Keratinocyte (primary cell): ENCODE results near the gene NEBL. TPM values are rescaled to one million over a fixed set of nuclear protein-coding genes. Genes with fewer than 3 reads are reported as not detected.

ENCODE experiments used
- DNase-seq: peaks from one replicate; pipeline ENCODE4 v3.0.0-alpha.2; 2011; ENCODE audit warnings: low read depth, missing footprints, low spot score
- FAIRE-seq: peaks from 2 replicates; lab custom pipeline; 2011; peaks lifted over from hg19 to GRCh38; lab: Jason Lieb, UNC
- H2AFZ ChIP-seq: 2 replicates; pipeline ENCODE4 v1.6.0; 2012; ENCODE audit warnings: low read length, control low read depth, inconsistent platforms; ENCODE audit not compliant: control insufficient read depth
- H3K27ac ChIP-seq: 2 replicates; pipeline ENCODE4 v1.5.1; 2011; ENCODE audit warnings: low read length; ENCODE audit not compliant: control insufficient read depth, insufficient read depth
- H3K27me3 ChIP-seq: 3 replicates; pipeline ENCODE4 v1.6.0; 2011; ENCODE audit warnings: low read length; ENCODE audit not compliant: control insufficient read depth, insufficient read depth; ENCODE audit errors: extremely low read depth
- H3K36me3 ChIP-seq, 2 experiments: 2 replicates in 1 of 2; 3 replicates in 1 of 2; pipeline ENCODE4 v1.5.1; 2011; ENCODE audit warnings: low read length in 2 of 2, mild to moderate bottlenecking in 1 of 2; ENCODE audit not compliant: control insufficient read depth in 2 of 2, insufficient read depth in 2 of 2; ENCODE audit errors: extremely low read depth in 1 of 2
- H3K4me1 ChIP-seq: 3 replicates; pipeline ENCODE4 v1.5.1; 2011; ENCODE audit warnings: low read length; ENCODE audit not compliant: control insufficient read depth, insufficient read depth; ENCODE audit errors: extremely low read depth
- H3K4me2 ChIP-seq: 3 replicates; pipeline ENCODE4 v1.6.0; 2011; ENCODE audit warnings: low read depth, low read length; ENCODE audit not compliant: control insufficient read depth, insufficient read depth; ENCODE audit errors: extremely low read depth
- H3K4me3 ChIP-seq, 3 experiments: fragments of 200-600 bp in 1 of 3; sonication (generic) in 1 of 3; 2 replicates in 2 of 3; 3 replicates in 1 of 3; pipeline ENCODE4 v1.5.1; 2011 to 2016; ENCODE audit warnings: low read length in 3 of 3, mild to moderate bottlenecking in 3 of 3, control low read depth in 2 of 3, inconsistent platforms in 1 of 3, low read depth in 1 of 3, mixed read lengths in 1 of 3, mixed run types in 1 of 3, moderate library complexity in 1 of 3; ENCODE audit not compliant: control insufficient read depth in 2 of 3, insufficient read depth in 2 of 3; ENCODE audit errors: extremely low read depth in 1 of 3
- H3K79me2 ChIP-seq: 2 replicates; pipeline ENCODE4 v1.6.0; 2012; ENCODE audit warnings: low read length; ENCODE audit not compliant: control insufficient read depth, insufficient read depth
- H3K9ac ChIP-seq: 3 replicates; pipeline ENCODE4 v1.6.0; 2011; ENCODE audit warnings: low read length; ENCODE audit not compliant: control insufficient read depth, insufficient read depth; ENCODE audit errors: extremely low read depth
- H3K9me1 ChIP-seq: 3 replicates; pipeline ENCODE4 v1.6.0; 2011; ENCODE audit warnings: low read length; ENCODE audit not compliant: control insufficient read depth, insufficient read depth; ENCODE audit errors: extremely low read depth
- H3K9me3 ChIP-seq: 2 replicates; pipeline ENCODE4 v1.5.1; 2012; ENCODE audit warnings: low read depth, low read length; ENCODE audit not compliant: control insufficient read depth
- H4K20me1 ChIP-seq: 3 replicates; pipeline ENCODE4 v1.6.0; 2011; ENCODE audit warnings: low read length; ENCODE audit not compliant: control insufficient read depth, insufficient read depth; ENCODE audit errors: extremely low read depth
- EZH2 ChIP-seq: IDR thresholded peaks from one replicate; pipeline ENCODE4 v1.6.1; 2012; ENCODE audit warnings: inconsistent platforms, mild to moderate bottlenecking, low read length, moderate library complexity
- dilution Hi-C: fragments of 300-500 bp; cut with MboI; formaldehyde crosslinking; loops from one replicate; pipeline ENCODE4 v1.7.0; 2020; ENCODE audit warnings: low sequenced_read_pairs; ENCODE audit not compliant: extremely low pct_ligation_motif_present
- polyA plus RNA-seq, 5 experiments: library from polyadenylated mRNA; depleted of rRNA in 3 of 5; stranded (reverse) in 3 of 5; stranded (forward) in 1 of 5; unstranded in 1 of 5; fragments of >200 nt; gene quantifications; 1 replicate in 1 of 5; 2 replicates in 3 of 5; 3 replicates in 1 of 5; pipeline versions ENCODE4 v1.2.1 to v1.2.3, GENCODE V29; 2011 to 2012; ENCODE audit warnings: missing spikeins in 2 of 5, low read depth in 1 of 5, low replicate concordance in 1 of 5
- TF ChIP-seq, protein P1 (sequence below), 3 experiments: IDR thresholded peaks in 1 of 3; conservative IDR thresholded peaks in 1 of 3; optimal IDR thresholded peaks in 1 of 3; 2 replicates in 2 of 3; 3 replicates in 1 of 3; pipeline versions ENCODE3 to v1.5.1; 2011; ENCODE audit warnings: low read length in 3 of 3, mild to moderate bottlenecking in 3 of 3, moderate library complexity in 2 of 3, control low read depth in 1 of 3, inconsistent platforms in 1 of 3; ENCODE audit not compliant: insufficient read depth in 2 of 3; ENCODE audit errors: extremely low read depth in 1 of 3

NEBL gene
- polyA plus RNA-seq, 1 donor (not counting 4 experiments of a cell fraction or from before 2014, with no cell fraction given): 4.5 TPM

DNA sequence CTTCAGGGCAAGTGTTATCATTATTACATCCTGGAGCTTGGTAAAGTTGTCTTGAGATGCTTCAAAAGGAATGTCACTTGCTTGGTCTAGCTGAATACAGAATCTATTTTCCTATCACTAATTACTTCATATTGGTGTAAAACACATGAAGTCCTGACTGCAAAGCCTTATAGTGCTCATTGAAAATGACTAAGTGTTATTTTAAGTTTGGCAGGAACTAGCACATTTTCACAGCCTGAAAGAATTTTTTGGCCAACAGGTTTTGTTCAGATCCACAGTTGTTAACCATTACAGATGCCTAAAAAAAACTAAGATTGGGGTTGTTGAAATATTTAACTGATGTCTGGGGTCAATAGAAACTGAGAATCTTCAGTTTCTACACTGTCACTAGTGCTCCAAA is 149.3 kb downstream of the NEBL start:
- H2AFZ ChIP-seq: no peak overlapping the region
- H3K27ac ChIP-seq: no peak overlapping the region
- H3K9me3 ChIP-seq: no peaks in the 10 kb centered on the region
- H3K36me3 ChIP-seq: no peaks in the 10 kb centered on the region
- H3K4me1 ChIP-seq: no peaks in the 10 kb centered on the region
- DNase-seq (no peak), FAIRE-seq (no peak)
- dilution Hi-C loops: no loop called here
- H3K9ac ChIP-seq: no peak overlapping the region
- H3K9me1 ChIP-seq: no peaks in the 10 kb centered on the region
- no peak overlapping the region for H3K4me2 ChIP-seq
- no peaks in the 10 kb centered on the region for H3K27me3 ChIP-seq
- H4K20me1 ChIP-seq: no peaks in the 10 kb centered on the region
- no peak overlapping the region for H3K4me3 ChIP-seq
- H3K79me2 ChIP-seq: no peaks in the 10 kb centered on the region
- TF ChIP-seq, protein P1, sequence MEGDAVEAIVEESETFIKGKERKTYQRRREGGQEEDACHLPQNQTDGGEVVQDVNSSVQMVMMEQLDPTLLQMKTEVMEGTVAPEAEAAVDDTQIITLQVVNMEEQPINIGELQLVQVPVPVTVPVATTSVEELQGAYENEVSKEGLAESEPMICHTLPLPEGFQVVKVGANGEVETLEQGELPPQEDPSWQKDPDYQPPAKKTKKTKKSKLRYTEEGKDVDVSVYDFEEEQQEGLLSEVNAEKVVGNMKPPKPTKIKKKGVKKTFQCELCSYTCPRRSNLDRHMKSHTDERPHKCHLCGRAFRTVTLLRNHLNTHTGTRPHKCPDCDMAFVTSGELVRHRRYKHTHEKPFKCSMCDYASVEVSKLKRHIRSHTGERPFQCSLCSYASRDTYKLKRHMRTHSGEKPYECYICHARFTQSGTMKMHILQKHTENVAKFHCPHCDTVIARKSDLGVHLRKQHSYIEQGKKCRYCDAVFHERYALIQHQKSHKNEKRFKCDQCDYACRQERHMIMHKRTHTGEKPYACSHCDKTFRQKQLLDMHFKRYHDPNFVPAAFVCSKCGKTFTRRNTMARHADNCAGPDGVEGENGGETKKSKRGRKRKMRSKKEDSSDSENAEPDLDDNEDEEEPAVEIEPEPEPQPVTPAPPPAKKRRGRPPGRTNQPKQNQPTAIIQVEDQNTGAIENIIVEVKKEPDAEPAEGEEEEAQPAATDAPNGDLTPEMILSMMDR (optimal IDR thresholded peaks at IDR 0.05 in 1 of 3, IDR thresholded peaks at IDR 0.05 in 1 of 3, conservative IDR thresholded peaks at IDR 0.05 in 1 of 3; ENCODE audit: extremely low read depth in 1 of 3, insufficient read depth in 2 of 3, low read length in 3 of 3): no peak
- TF ChIP-seq EZH2: no peak

DNA sequence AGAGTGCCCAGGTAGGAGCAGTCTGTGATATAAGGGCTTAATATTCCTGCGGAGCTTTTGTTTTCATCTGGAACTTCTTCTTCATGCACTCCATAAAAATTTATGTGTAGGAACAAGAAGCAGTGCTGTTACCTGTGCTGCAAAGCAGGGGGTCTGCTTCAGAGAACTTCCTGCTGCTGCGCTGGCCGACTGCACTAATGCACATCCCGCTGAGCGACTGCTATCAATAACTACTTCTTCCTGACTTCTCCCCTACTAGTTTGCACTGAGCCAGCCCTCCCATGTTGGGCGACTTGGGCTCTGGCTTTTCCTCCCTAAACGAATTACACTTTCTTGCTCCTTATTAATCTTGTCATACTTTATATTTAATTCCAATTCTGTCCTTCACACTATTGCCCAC is 150.3 kb downstream of the NEBL start:
- dilution Hi-C loops: no loop called here
- Histone ChIP-seq H3K27ac (no peak overlapping the region), H3K9me3 (no peaks in the 10 kb centered on the region), H3K9ac (no peak overlapping the region), H3K27me3 (no peaks in the 10 kb centered on the region), H3K9me1 (no peaks in the 10 kb centered on the region), H3K4me1 (no peaks in the 10 kb centered on the region), H4K20me1 (no peaks in the 10 kb centered on the region), H3K79me2 (no peaks in the 10 kb centered on the region), H2AFZ (no peak overlapping the region), H3K4me2 (no peak overlapping the region), H3K36me3 (no peaks in the 10 kb centered on the region), H3K4me3 (no peak overlapping the region)
- DNase-seq: no peak
- FAIRE-seq: no peak
- TF ChIP-seq EZH2: no peak
- TF ChIP-seq, protein P1 (optimal IDR thresholded peaks at IDR 0.05 in 1 of 3, IDR thresholded peaks at IDR 0.05 in 1 of 3, conservative IDR thresholded peaks at IDR 0.05 in 1 of 3; ENCODE audit: extremely low read depth in 1 of 3, insufficient read depth in 2 of 3, low read length in 3 of 3): no peak
